Measurements from ENCODE around the gene FCGR1A.
"Not testable (repeated sequence)": the region's sequence is repeated elsewhere in the genome, so short reads cannot be mapped to it uniquely, and the experiment has no call there.

Gene FCGR1A

GRCh38 chr1:149832316-149833126 is 50.0 kb downstream of the FCGR1A start:
- not testable (repeated sequence) for DNase-seq (ENCODE audit: low spot score)

DNA sequence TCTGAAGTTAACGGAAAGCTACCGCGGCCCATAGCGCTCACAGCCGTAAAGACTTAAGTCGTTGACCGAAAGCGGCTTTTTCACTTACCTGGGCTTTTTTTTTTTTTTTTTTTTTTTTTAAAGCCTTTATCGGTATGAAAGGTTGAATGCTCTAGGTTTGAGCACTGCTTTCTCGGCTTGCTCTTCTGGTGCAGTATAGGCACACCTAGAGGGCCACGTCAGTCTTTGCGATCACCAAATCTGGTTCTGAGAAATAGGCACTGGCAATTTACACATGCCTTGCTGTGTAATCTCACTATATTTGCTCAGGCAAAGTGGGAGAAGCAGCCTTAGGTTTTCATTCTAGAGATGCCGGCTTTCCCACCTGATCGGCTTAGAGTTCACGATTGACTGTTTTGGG is 50.6 kb downstream of the FCGR1A start:
- not testable (repeated sequence) for DNase-seq (ENCODE audit: low spot score)

- DNase-seq (ENCODE audit: low spot score) = not testable (repeated sequence)
These were observed 58.7 kb downstream of the FCGR1A start for GRCh38 chr1:149841149-149841548.

All from pons (tissue), 1 donor.